ENCODE measurements around the gene RPUSD1. TPM values are rescaled to one million over a fixed set of nuclear protein-coding genes. Genes with fewer than 3 reads are reported as not detected.

RPUSD1 gene
- total and polyA plus RNA-seq, 2 donors (not counting 3 experiments of a cell fraction or from before 2014, with no cell fraction given): 46.2 to 55.8 TPM

GRCh38 chr16:798666-799065 lies 10.5 kb upstream of the RPUSD1 start:
- intact Hi-C loops (cut with micrococcal nuclease): no loop called here
- dilution Hi-C loops (cut with MboI; ENCODE audit: extremely low pct_ligation_motif_present, low sequenced_read_pairs): no loop called here

More at GRCh38 chr16:798666-799065, 10.5 kb upstream of the RPUSD1 start:
- POLR2A ChIA-PET: no interaction called here
- no peaks in the 10 kb centered on the region for H4K20me1 ChIP-seq (replicated peaks; ENCODE audit: control insufficient read depth, extremely low read depth, insufficient read depth, low read length)
- DNase-seq (ENCODE audit: low read depth, low spot score) (no peak), FAIRE-seq (no peak)
- CTCF ChIA-PET: no interaction called here
- no peak overlapping the region for H3K4me3 ChIP-seq (replicated peaks in 1 of 3; ENCODE audit: insufficient read depth in 1 of 3, low read depth in 1 of 3, low read length in 3 of 3)
- H3K36me3 ChIP-seq (ENCODE audit: control insufficient read depth in 2 of 2, extremely low read depth in 1 of 2, insufficient read depth in 2 of 2, low read length in 2 of 2): no peaks in the 10 kb centered on the region
- no peak overlapping the region for H2AFZ ChIP-seq (ENCODE audit: low read depth, low read length)
- H3K9ac ChIP-seq (replicated peaks; ENCODE audit: extremely low read depth, insufficient read depth, low read length): no peak overlapping the region
- H3K4me2 ChIP-seq (ENCODE audit: insufficient read depth, low read length): no peak overlapping the region
- no peak for TF ChIP-seq GATA2 (IDR thresholded peaks at IDR 0.05; ENCODE audit: insufficient read depth, insufficient read length, low read depth, low read length)
- TF ChIP-seq JUN (IDR thresholded peaks at IDR 0.05; ENCODE audit: borderline replicate concordance, insufficient read depth, insufficient read length, low read depth): no peak
- TF ChIP-seq POLR2A (IDR thresholded peaks at IDR 0.05; ENCODE audit: low read depth, low read length): no peak
- TF ChIP-seq, protein P1, sequence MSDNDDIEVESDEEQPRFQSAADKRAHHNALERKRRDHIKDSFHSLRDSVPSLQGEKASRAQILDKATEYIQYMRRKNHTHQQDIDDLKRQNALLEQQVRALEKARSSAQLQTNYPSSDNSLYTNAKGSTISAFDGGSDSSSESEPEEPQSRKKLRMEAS (IDR thresholded peaks at IDR 0.05; ENCODE audit: insufficient read depth, insufficient read length): no peak
- TF ChIP-seq EZH2 (IDR thresholded peaks at IDR 0.05; ENCODE audit: borderline replicate concordance, low read depth, low read length, severe bottlenecking): no peak
- TF ChIP-seq CTCF (IDR thresholded peaks at IDR 0.05; ENCODE audit: extremely low read depth in 1 of 2, insufficient read depth in 1 of 2, low read depth in 1 of 2, low read length in 2 of 2): no peak
- TF ChIP-seq FOS (IDR thresholded peaks at IDR 0.05; ENCODE audit: borderline replicate concordance, insufficient read depth, low read length): no peak
- no peak for TF ChIP-seq MYC (IDR thresholded peaks at IDR 0.05; ENCODE audit: low read depth, low read length)
- no peak for TF ChIP-seq POLR2AphosphoS5 (IDR thresholded peaks at IDR 0.05; ENCODE audit: insufficient read depth, low read depth, low read length)
- no peaks in the 10 kb centered on the region for H3K9me1 ChIP-seq (replicated peaks; ENCODE audit: control insufficient read depth, extremely low read depth, insufficient read depth, low read length)
- H3K79me2 ChIP-seq (ENCODE audit: control insufficient read depth, insufficient read depth, low read length): no peaks in the 10 kb centered on the region
- H3K27ac ChIP-seq (ENCODE audit: insufficient read depth, low read depth, low read length): no peak overlapping the region
- no peaks in the 10 kb centered on the region for H3K4me1 ChIP-seq (ENCODE audit: control insufficient read depth, extremely low read depth, insufficient read depth, low read length)
- no peaks in the 10 kb centered on the region for H3K9me3 ChIP-seq (replicated peaks; ENCODE audit: control insufficient read depth, insufficient read depth, low read length)
- H3K27me3 ChIP-seq (ENCODE audit: control insufficient read depth in 2 of 2, insufficient read depth in 2 of 2, low read length in 2 of 2): peaks cover 11 to 18% of the 10 kb centered on the region in 2 experiments
- no TSS peak for BruUV-seq (replicated peaks)
